ENCODE data around the gene HEMK1. TPM values are rescaled to one million over a fixed set of nuclear protein-coding genes. Genes with fewer than 3 reads are reported as not detected.

The HEMK1 gene
- total RNA-seq, 2 donors from 2014 or later: 24.1 to 25.8 TPM

GRCh38 chr3:50635066-50635465 is 65.7 kb downstream of the HEMK1 start:
- Histone ChIP-seq H3K9ac (ENCODE audit: extremely low read depth, low read length, poor library complexity, severe bottlenecking) (no peak overlapping the region), H3K36me3 (ENCODE audit: control insufficient read depth, insufficient read depth, low read length) (no peaks in the 10 kb centered on the region), H3K4me1 (ENCODE audit: control insufficient read depth, insufficient read depth, low read length) (no peaks in the 10 kb centered on the region), H3K27me3 (ENCODE audit: control insufficient read depth, insufficient read depth, low read length, poor library complexity, severe bottlenecking) (no peaks in the 10 kb centered on the region), H3K4me3 (ENCODE audit: low read length) (no peak overlapping the region), H3K27ac (ENCODE audit: low read depth, low read length) (no peak overlapping the region), H3K9me3 (ENCODE audit: control insufficient read depth, low read length) (no peaks in the 10 kb centered on the region)
- H3K4me3 Mint-ChIP-seq: no peak overlapping the region
- H3K27ac Mint-ChIP-seq: no peak overlapping the region
- no peak for DNase-seq
- H3K4me1 Mint-ChIP-seq: peaks cover 21% of the 10 kb centered on the region
- no peaks in the 10 kb centered on the region for H3K27me3 Mint-ChIP-seq (ENCODE audit: insufficient read depth)
- peaks cover 2% of the 10 kb centered on the region for H3K36me3 Mint-ChIP-seq (ENCODE audit: low read depth)
- no peaks in the 10 kb centered on the region for H3K9me3 Mint-ChIP-seq
- TF ChIP-seq, protein P1, sequence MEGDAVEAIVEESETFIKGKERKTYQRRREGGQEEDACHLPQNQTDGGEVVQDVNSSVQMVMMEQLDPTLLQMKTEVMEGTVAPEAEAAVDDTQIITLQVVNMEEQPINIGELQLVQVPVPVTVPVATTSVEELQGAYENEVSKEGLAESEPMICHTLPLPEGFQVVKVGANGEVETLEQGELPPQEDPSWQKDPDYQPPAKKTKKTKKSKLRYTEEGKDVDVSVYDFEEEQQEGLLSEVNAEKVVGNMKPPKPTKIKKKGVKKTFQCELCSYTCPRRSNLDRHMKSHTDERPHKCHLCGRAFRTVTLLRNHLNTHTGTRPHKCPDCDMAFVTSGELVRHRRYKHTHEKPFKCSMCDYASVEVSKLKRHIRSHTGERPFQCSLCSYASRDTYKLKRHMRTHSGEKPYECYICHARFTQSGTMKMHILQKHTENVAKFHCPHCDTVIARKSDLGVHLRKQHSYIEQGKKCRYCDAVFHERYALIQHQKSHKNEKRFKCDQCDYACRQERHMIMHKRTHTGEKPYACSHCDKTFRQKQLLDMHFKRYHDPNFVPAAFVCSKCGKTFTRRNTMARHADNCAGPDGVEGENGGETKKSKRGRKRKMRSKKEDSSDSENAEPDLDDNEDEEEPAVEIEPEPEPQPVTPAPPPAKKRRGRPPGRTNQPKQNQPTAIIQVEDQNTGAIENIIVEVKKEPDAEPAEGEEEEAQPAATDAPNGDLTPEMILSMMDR (conservative IDR thresholded peaks at IDR 0.05): no peak

GRCh38 chr3:50637011-50637410 is 67.7 kb downstream of the HEMK1 start:
- no peaks in the 10 kb centered on the region for H3K9me3 Mint-ChIP-seq
- Histone ChIP-seq H3K4me3 (ENCODE audit: low read length) (no peak overlapping the region), H3K9ac (ENCODE audit: extremely low read depth, low read length, poor library complexity, severe bottlenecking) (no peak overlapping the region), H3K36me3 (ENCODE audit: control insufficient read depth, insufficient read depth, low read length) (no peaks in the 10 kb centered on the region), H3K4me1 (ENCODE audit: control insufficient read depth, insufficient read depth, low read length) (no peaks in the 10 kb centered on the region), H3K27me3 (ENCODE audit: control insufficient read depth, insufficient read depth, low read length, poor library complexity, severe bottlenecking) (no peaks in the 10 kb centered on the region), H3K9me3 (ENCODE audit: control insufficient read depth, low read length) (no peaks in the 10 kb centered on the region), H3K27ac (ENCODE audit: low read depth, low read length) (no peak overlapping the region)
- 79 to 94% methylated on average over 2 to 4 of the region's 4 CpGs for WGBS, 2 experiments (ENCODE audit: insufficient coverage in 1 of 2, insufficient read length in 1 of 2)
- H3K27ac Mint-ChIP-seq: no peak overlapping the region
- peaks cover 21% of the 10 kb centered on the region for H3K4me1 Mint-ChIP-seq
- peak; percentile 74 for DNase-seq
- peaks cover 8% of the 10 kb centered on the region for H3K36me3 Mint-ChIP-seq (ENCODE audit: low read depth)
- no peaks in the 10 kb centered on the region for H3K27me3 Mint-ChIP-seq (ENCODE audit: insufficient read depth)
- no peak overlapping the region for H3K4me3 Mint-ChIP-seq
- TF ChIP-seq, protein P1 (conservative IDR thresholded peaks at IDR 0.05): no peak

- Histone ChIP-seq H3K4me1 (ENCODE audit: control insufficient read depth, insufficient read depth, low read length) (no peaks in the 10 kb centered on the region), H3K36me3 (ENCODE audit: control insufficient read depth, insufficient read depth, low read length) (no peaks in the 10 kb centered on the region), H3K27ac (ENCODE audit: low read depth, low read length) (no peak overlapping the region), H3K9me3 (ENCODE audit: control insufficient read depth, low read length) (no peaks in the 10 kb centered on the region), H3K27me3 (ENCODE audit: control insufficient read depth, insufficient read depth, low read length, poor library complexity, severe bottlenecking) (no peaks in the 10 kb centered on the region), H3K9ac (ENCODE audit: extremely low read depth, low read length, poor library complexity, severe bottlenecking) (no peak overlapping the region), H3K4me3 (ENCODE audit: low read length) (no peak overlapping the region)
- Mint-ChIP-seq H3K27me3 (ENCODE audit: insufficient read depth) (no peaks in the 10 kb centered on the region), H3K4me3 (no peak overlapping the region), H3K36me3 (ENCODE audit: low read depth) (peaks cover 8% of the 10 kb centered on the region), H3K4me1 (peaks cover 15% of the 10 kb centered on the region), H3K9me3 (no peaks in the 10 kb centered on the region), H3K27ac (no peak overlapping the region)
- DNase-seq: no peak
- TF ChIP-seq, protein P1 (conservative IDR thresholded peaks at IDR 0.05): no peak
- WGBS, 2 experiments (ENCODE audit: insufficient coverage in 1 of 2, insufficient read length in 1 of 2): 94 to 100% methylated on average over 1 to 3 of the region's 3 CpGs
Measured at GRCh38 chr3:50637945-50638344, 68.6 kb downstream of the HEMK1 start.

Data from endodermal cell (in vitro differentiated cells).